HepG2 (cell line): ENCODE data around the gene GRB10. TPM values are rescaled to one million over a fixed set of nuclear protein-coding genes. Genes with fewer than 3 reads are reported as not detected.

Experiments
- ETV5 ChIP-seq: IDR thresholded peaks from 2 replicates; pipeline ENCODE4 v1.6.1; 2018; ENCODE audit warnings: missing biosample characterization, missing genetic modification reagents, inconsistent platforms, borderline replicate concordance
- MAFF ChIP-seq: IDR thresholded peaks from 2 replicates; pipeline ENCODE4 v1.6.1; 2011; ENCODE audit warnings: low read depth, low read length, improper control_type of control experiment
- MAFK ChIP-seq, 2 experiments: IDR thresholded peaks in 1 of 2; conservative IDR thresholded peaks in 1 of 2; 2 replicates each; pipeline ENCODE4 v1.6.1; 2011; ENCODE audit warnings: improper control_type of control experiment in 2 of 2, low read length in 2 of 2
- TRIM24 ChIP-seq: sonication (generic); formaldehyde crosslinking; IDR thresholded peaks from 2 replicates; pipeline ENCODE4 v1.8.0; 2022; ENCODE audit warnings: mild to moderate bottlenecking, missing genetic modification reagents
- ZFP37 ChIP-seq: sonication (generic); formaldehyde crosslinking; IDR thresholded peaks from 2 replicates; pipeline ENCODE4 v1.4.0; 2020; ENCODE audit warnings: missing genetic modification reagents, borderline replicate concordance
- ZNF274 ChIP-seq: sonication (generic); formaldehyde crosslinking; IDR thresholded peaks from 2 replicates; pipeline ENCODE4 v1.5.1; 2020; ENCODE audit warnings: mild to moderate bottlenecking, missing genetic modification reagents
- ZNF34 ChIP-seq: sonication (generic); formaldehyde crosslinking; IDR thresholded peaks from 2 replicates; pipeline ENCODE4 v1.4.0; 2020; ENCODE audit warnings: mild to moderate bottlenecking, missing genetic modification reagents, borderline replicate concordance
- ZNF816 ChIP-seq: sonication (generic); formaldehyde crosslinking; IDR thresholded peaks from 2 replicates; pipeline ENCODE4 v1.8.0; 2022; ENCODE audit warnings: missing genetic modification reagents, mild to moderate bottlenecking, borderline replicate concordance
- ZSCAN12 ChIP-seq: sonication (generic); formaldehyde crosslinking; IDR thresholded peaks from 2 replicates; pipeline ENCODE4 v1.9.0; 2021; ENCODE audit warnings: mild to moderate bottlenecking, missing genetic modification reagents
- polyA plus RNA-seq, 8 experiments: library from polyadenylated mRNA; depleted of rRNA in 3 of 8; stranded (reverse) in 7 of 8; unstranded in 1 of 8; fragments of >200 nt; fragmentation: Illumina TruSeq in 4 of 8; extraction: Trizol in 4 of 8; gene quantifications; 2 replicates each; pipeline versions ENCODE4 v1.2.1 to v1.2.3, GENCODE V29; 2011 to 2016; ENCODE audit warnings: low read depth in 4 of 8, missing spikeins in 1 of 8, mixed read lengths in 1 of 8; ENCODE audit not compliant: insufficient read depth in 1 of 8
- total RNA-seq, 5 experiments: library from RNA; depleted of rRNA; stranded (reverse); fragments of >200 nt; fragmentation: Illumina TruSeq; extraction: Trizol; gene quantifications; 2 replicates each; pipeline ENCODE4 v1.2.3, GENCODE V29; 2016; ENCODE audit warnings: low read depth in 1 of 5
- TF ChIP-seq, protein P1 (sequence below): IDR thresholded peaks from 2 replicates; pipeline ENCODE4 v1.6.1; 2016; ENCODE audit warnings: missing compliant biosample characterization, missing genetic modification reagents, borderline replicate concordance
- TF ChIP-seq, protein P2 (sequence below): sonication (generic); formaldehyde crosslinking; IDR thresholded peaks from 2 replicates; pipeline ENCODE4 v1.4.0; 2020; ENCODE audit warnings: missing genetic modification reagents
- TF ChIP-seq, protein P3 (sequence below): IDR thresholded peaks from 2 replicates; pipeline ENCODE4 v1.6.1; 2016
- TF ChIP-seq, protein P4 (sequence below): IDR thresholded peaks from 2 replicates; pipeline ENCODE4 v1.4.0; 2020; ENCODE audit warnings: mild to moderate bottlenecking, missing genetic modification reagents
- TF ChIP-seq, protein P5 (sequence below): IDR thresholded peaks from 2 replicates; pipeline ENCODE4 v1.6.1; 2016; ENCODE audit warnings: low read depth
- TF ChIP-seq, protein P6 (sequence below): sonication (generic); formaldehyde crosslinking; IDR thresholded peaks from 2 replicates; pipeline ENCODE4 v1.8.0; 2022; ENCODE audit warnings: mild to moderate bottlenecking, missing genetic modification reagents, moderate library complexity

GRB10 gene
- total and polyA plus RNA-seq, 2 of the 13 experiments (the other 11 are each of a cell fraction or from before 2014, with no cell fraction given) = 4.0 to 6.8 TPM

DNA sequence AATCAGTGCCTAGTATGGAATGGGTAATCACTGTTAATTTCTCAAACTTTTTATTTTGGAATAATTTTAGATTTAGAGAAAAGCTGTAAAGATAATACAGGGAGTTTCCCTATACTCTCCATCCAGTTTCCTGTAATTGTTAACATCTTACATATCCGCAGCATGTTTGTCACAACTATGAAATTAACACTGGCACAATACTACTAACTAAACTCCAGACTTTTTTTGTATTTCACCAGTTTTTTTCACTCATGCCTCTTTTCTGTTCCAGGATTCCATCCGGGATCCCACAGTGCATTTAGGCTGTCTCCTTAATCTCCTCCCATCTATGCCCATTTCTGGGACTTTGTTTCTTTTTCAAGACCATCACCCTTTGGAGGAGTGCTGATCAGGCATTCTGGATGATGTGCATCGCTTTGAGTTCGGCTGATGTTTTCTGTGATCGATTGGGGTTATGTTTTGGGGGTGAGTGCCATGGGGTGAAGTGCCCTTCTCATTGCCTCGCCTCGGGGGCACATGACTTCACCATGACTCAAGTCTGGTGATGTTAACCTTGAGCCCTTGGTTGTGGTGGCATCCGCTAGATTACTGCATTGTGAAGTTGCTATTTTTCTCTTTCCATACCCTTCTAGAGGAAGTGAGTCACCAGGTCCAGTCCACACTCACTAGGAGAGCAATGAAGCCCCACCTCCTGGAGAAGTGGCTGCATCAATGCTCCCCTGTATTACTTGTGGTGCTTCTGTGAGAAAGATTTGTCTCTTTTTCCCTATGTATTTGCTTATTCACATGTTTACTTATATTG, 43.9 kb upstream of the GRB10 start (continued):
- TF ChIP-seq MAFK (conservative IDR thresholded peaks at IDR 0.05 in 1 of 2, IDR thresholded peaks at IDR 0.05 in 1 of 2; ENCODE audit: low read length in 2 of 2) (0 out of 4 replicates have a peak, but pooled peaks have one; percentile 8 to 33), ZSCAN12 (no peak), MAFF (0 out of 2 replicates have a peak, but pooled peaks have one; percentile 27), ZNF34 (no peak), ETV5 (CRISPR knock-in tag) (peak; percentile 78; the same call in 1 of the 2 replicates), ZNF274 (no peak), ZFP37 (CRISPR knock-in tag) (no peak), ZNF816 (CRISPR knock-in tag) (no peak), TRIM24 (no peak)
- TF ChIP-seq, protein P1, sequence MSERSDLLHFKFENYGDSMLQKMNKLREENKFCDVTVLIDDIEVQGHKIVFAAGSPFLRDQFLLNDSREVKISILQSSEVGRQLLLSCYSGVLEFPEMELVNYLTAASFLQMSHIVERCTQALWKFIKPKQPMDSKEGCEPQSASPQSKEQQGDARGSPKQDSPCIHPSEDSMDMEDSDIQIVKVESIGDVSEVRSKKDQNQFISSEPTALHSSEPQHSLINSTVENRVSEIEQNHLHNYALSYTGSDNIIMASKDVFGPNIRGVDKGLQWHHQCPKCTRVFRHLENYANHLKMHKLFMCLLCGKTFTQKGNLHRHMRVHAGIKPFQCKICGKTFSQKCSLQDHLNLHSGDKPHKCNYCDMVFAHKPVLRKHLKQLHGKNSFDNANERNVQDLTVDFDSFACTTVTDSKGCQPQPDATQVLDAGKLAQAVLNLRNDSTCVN (CRISPR knock-in tag) = peak; percentile 85
- TF ChIP-seq, protein P2, sequence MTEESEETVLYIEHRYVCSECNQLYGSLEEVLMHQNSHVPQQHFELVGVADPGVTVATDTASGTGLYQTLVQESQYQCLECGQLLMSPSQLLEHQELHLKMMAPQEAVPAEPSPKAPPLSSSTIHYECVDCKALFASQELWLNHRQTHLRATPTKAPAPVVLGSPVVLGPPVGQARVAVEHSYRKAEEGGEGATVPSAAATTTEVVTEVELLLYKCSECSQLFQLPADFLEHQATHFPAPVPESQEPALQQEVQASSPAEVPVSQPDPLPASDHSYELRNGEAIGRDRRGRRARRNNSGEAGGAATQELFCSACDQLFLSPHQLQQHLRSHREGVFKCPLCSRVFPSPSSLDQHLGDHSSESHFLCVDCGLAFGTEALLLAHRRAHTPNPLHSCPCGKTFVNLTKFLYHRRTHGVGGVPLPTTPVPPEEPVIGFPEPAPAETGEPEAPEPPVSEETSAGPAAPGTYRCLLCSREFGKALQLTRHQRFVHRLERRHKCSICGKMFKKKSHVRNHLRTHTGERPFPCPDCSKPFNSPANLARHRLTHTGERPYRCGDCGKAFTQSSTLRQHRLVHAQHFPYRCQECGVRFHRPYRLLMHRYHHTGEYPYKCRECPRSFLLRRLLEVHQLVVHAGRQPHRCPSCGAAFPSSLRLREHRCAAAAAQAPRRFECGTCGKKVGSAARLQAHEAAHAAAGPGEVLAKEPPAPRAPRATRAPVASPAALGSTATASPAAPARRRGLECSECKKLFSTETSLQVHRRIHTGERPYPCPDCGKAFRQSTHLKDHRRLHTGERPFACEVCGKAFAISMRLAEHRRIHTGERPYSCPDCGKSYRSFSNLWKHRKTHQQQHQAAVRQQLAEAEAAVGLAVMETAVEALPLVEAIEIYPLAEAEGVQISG (CRISPR knock-in tag) = no peak
- TF ChIP-seq, protein P3, sequence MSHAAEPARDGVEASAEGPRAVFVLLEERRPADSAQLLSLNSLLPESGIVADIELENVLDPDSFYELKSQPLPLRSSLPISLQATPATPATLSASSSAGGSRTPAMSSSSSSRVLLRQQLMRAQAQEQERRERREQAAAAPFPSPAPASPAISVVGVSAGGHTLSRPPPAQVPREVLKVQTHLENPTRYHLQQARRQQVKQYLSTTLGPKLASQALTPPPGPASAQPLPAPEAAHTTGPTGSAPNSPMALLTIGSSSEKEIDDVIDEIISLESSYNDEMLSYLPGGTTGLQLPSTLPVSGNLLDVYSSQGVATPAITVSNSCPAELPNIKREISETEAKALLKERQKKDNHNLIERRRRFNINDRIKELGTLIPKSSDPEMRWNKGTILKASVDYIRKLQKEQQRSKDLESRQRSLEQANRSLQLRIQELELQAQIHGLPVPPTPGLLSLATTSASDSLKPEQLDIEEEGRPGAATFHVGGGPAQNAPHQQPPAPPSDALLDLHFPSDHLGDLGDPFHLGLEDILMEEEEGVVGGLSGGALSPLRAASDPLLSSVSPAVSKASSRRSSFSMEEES (CRISPR knock-in tag) = 0 out of 2 replicates have a peak, but pooled peaks have one; percentile 34
- TF ChIP-seq, protein P4, sequence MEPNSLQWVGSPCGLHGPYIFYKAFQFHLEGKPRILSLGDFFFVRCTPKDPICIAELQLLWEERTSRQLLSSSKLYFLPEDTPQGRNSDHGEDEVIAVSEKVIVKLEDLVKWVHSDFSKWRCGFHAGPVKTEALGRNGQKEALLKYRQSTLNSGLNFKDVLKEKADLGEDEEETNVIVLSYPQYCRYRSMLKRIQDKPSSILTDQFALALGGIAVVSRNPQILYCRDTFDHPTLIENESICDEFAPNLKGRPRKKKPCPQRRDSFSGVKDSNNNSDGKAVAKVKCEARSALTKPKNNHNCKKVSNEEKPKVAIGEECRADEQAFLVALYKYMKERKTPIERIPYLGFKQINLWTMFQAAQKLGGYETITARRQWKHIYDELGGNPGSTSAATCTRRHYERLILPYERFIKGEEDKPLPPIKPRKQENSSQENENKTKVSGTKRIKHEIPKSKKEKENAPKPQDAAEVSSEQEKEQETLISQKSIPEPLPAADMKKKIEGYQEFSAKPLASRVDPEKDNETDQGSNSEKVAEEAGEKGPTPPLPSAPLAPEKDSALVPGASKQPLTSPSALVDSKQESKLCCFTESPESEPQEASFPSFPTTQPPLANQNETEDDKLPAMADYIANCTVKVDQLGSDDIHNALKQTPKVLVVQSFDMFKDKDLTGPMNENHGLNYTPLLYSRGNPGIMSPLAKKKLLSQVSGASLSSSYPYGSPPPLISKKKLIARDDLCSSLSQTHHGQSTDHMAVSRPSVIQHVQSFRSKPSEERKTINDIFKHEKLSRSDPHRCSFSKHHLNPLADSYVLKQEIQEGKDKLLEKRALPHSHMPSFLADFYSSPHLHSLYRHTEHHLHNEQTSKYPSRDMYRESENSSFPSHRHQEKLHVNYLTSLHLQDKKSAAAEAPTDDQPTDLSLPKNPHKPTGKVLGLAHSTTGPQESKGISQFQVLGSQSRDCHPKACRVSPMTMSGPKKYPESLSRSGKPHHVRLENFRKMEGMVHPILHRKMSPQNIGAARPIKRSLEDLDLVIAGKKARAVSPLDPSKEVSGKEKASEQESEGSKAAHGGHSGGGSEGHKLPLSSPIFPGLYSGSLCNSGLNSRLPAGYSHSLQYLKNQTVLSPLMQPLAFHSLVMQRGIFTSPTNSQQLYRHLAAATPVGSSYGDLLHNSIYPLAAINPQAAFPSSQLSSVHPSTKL (CRISPR knock-in tag) = peak; percentile 48; the same call in 1 of the 2 replicates
- TF ChIP-seq, protein P5, sequence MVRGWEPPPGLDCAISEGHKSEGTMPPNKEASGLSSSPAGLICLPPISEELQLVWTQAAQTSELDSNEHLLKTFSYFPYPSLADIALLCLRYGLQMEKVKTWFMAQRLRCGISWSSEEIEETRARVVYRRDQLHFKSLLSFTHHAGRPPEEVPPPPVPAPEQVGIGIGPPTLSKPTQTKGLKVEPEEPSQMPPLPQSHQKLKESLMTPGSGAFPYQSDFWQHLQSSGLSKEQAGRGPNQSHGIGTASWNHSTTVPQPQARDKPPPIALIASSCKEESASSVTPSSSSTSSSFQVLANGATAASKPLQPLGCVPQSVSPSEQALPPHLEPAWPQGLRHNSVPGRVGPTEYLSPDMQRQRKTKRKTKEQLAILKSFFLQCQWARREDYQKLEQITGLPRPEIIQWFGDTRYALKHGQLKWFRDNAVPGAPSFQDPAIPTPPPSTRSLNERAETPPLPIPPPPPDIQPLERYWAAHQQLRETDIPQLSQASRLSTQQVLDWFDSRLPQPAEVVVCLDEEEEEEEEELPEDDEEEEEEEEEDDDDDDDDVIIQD (CRISPR knock-in tag) = 0 out of 2 replicates have a peak, but pooled peaks have one; percentile 43
- TF ChIP-seq, protein P6, sequence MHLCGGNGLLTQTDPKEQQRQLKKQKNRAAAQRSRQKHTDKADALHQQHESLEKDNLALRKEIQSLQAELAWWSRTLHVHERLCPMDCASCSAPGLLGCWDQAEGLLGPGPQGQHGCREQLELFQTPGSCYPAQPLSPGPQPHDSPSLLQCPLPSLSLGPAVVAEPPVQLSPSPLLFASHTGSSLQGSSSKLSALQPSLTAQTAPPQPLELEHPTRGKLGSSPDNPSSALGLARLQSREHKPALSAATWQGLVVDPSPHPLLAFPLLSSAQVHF (CRISPR knock-in tag) = no peak
